ENCODE measurements around the gene IGSF21. TPM values are rescaled to one million over a fixed set of nuclear protein-coding genes. Genes with fewer than 3 reads are reported as not detected.

IGSF21 gene
- total and polyA plus RNA-seq, 2 experiments from 2014 or later: not detected

GRCh38 chr1:18390953-18391352, 283.4 kb downstream of the IGSF21 start:
- no peak overlapping the region for H2AFZ ChIP-seq
- H3K4me1 ChIP-seq (ENCODE audit: insufficient read depth): peaks cover 1% of the 10 kb centered on the region
- no peaks in the 10 kb centered on the region for H4K20me1 ChIP-seq (ENCODE audit: insufficient read depth, poor library complexity, severe bottlenecking)
- H3K27me3 ChIP-seq: no peaks in the 10 kb centered on the region
- H3K79me2 ChIP-seq: no peaks in the 10 kb centered on the region
- no peaks in the 10 kb centered on the region for H3K36me3 ChIP-seq (replicated peaks; ENCODE audit: insufficient read depth, low read depth)
- H3K9me3 ChIP-seq (ENCODE audit: low read depth): no peaks in the 10 kb centered on the region
- 92% methylated on average over 11 of the region's 11 CpGs for WGBS (ENCODE audit: low lambda C conversion rate, missing lambda C conversion rate)
- no peak overlapping the region for H3K4me3 ChIP-seq
- no peak for DNase-seq (ENCODE audit: low spot score)
- H3K9me2 ChIP-seq (replicated peaks; ENCODE audit: insufficient read depth): no peaks in the 10 kb centered on the region
- TF ChIP-seq CTCF (IDR thresholded peaks at IDR 0.05; ENCODE audit: poor library complexity): no peak
- TF ChIP-seq EZH2 (IDR thresholded peaks at IDR 0.05; ENCODE audit: borderline replicate concordance): no peak
- no peak for TF ChIP-seq EZH2phosphoT487 (IDR thresholded peaks at IDR 0.05; ENCODE audit: low read depth, severe bottlenecking, unreplicated experiment)
- H3K4me2 ChIP-seq: no peak overlapping the region
- no peak overlapping the region for H3K27ac ChIP-seq

- Histone ChIP-seq H3K36me3 (replicated peaks; ENCODE audit: insufficient read depth, low read depth) (no peaks in the 10 kb centered on the region), H2AFZ (no peak overlapping the region), H3K4me3 (no peak overlapping the region), H3K27me3 (no peaks in the 10 kb centered on the region), H4K20me1 (ENCODE audit: insufficient read depth, poor library complexity, severe bottlenecking) (no peaks in the 10 kb centered on the region), H3K27ac (no peak overlapping the region), H3K9me3 (ENCODE audit: low read depth) (no peaks in the 10 kb centered on the region), H3K4me1 (ENCODE audit: insufficient read depth) (peaks cover 4% of the 10 kb centered on the region), H3K4me2 (no peak overlapping the region), H3K9me2 (replicated peaks; ENCODE audit: insufficient read depth) (no peaks in the 10 kb centered on the region), H3K79me2 (no peaks in the 10 kb centered on the region)
- no peak for DNase-seq (ENCODE audit: low spot score)
- WGBS (ENCODE audit: low lambda C conversion rate, missing lambda C conversion rate): 87% methylated on average over 9 of the region's 9 CpGs
- no peak for TF ChIP-seq EZH2 (IDR thresholded peaks at IDR 0.05; ENCODE audit: borderline replicate concordance)
- no peak for TF ChIP-seq CTCF (IDR thresholded peaks at IDR 0.05; ENCODE audit: poor library complexity)
- TF ChIP-seq EZH2phosphoT487 (IDR thresholded peaks at IDR 0.05; ENCODE audit: low read depth, severe bottlenecking, unreplicated experiment): no peak
Observed at GRCh38 chr1:18394563-18395156, 287.1 kb downstream of the IGSF21 start.

GRCh38 chr1:18396247-18396980, 288.8 kb downstream of the IGSF21 start:
- no peaks in the 10 kb centered on the region for H3K9me3 ChIP-seq (ENCODE audit: low read depth)
- WGBS (ENCODE audit: low lambda C conversion rate, missing lambda C conversion rate): 72% methylated on average over 7 of the region's 7 CpGs
- TF ChIP-seq EZH2 (IDR thresholded peaks at IDR 0.05; ENCODE audit: borderline replicate concordance): no peak
- no peak for TF ChIP-seq EZH2phosphoT487 (IDR thresholded peaks at IDR 0.05; ENCODE audit: low read depth, severe bottlenecking, unreplicated experiment)
- no peak for TF ChIP-seq CTCF (IDR thresholded peaks at IDR 0.05; ENCODE audit: poor library complexity)

More at GRCh38 chr1:18396247-18396980, 288.8 kb downstream of the IGSF21 start:
- Histone ChIP-seq H2AFZ (no peak overlapping the region), H3K9me2 (replicated peaks; ENCODE audit: insufficient read depth) (no peaks in the 10 kb centered on the region), H3K79me2 (no peaks in the 10 kb centered on the region), H3K27ac (no peak overlapping the region), H4K20me1 (ENCODE audit: insufficient read depth, poor library complexity, severe bottlenecking) (no peaks in the 10 kb centered on the region), H3K36me3 (replicated peaks; ENCODE audit: insufficient read depth, low read depth) (no peaks in the 10 kb centered on the region), H3K4me2 (no peak overlapping the region), H3K4me3 (no peak overlapping the region), H3K27me3 (no peaks in the 10 kb centered on the region), H3K4me1 (ENCODE audit: insufficient read depth) (peaks cover 4% of the 10 kb centered on the region)
- DNase-seq (ENCODE audit: low spot score): peak; percentile 28
